VCaP (cell line): Measurements from ENCODE around the gene MYO7A.

ENCODE experiments used
- H3K27ac ChIP-seq: fragments of 450-650 bp; 2 replicates; pipeline ENCODE4 v1.5.1; 2017
- CTCF ChIP-seq: fragments of 450-650 bp; conservative IDR thresholded peaks from 2 replicates; pipeline ENCODE4 v1.5.1; 2017; ENCODE audit warnings: mild to moderate bottlenecking, moderate library complexity

Gene MYO7A

GRCh38 chr11:77174559-77174958 is 46.5 kb downstream of the MYO7A start:
- no peak overlapping the region for H3K27ac ChIP-seq
- no peak for TF ChIP-seq CTCF

- TF ChIP-seq CTCF, result no peak
- no peak overlapping the region for H3K27ac ChIP-seq
Observed at GRCh38 chr11:77175021-77175842, 47.2 kb downstream of the MYO7A start.

GRCh38 chr11:77175869-77176539 is 48.0 kb downstream of the MYO7A start:
- TF ChIP-seq CTCF, result no peak
- H3K27ac ChIP-seq, result no peak overlapping the region

- no peak for TF ChIP-seq CTCF
- no peak overlapping the region for H3K27ac ChIP-seq
Observed at GRCh38 chr11:77176996-77177395, 49.0 kb downstream of the MYO7A start.

- no peak for TF ChIP-seq CTCF
- no peak overlapping the region for H3K27ac ChIP-seq
Observed at GRCh38 chr11:77178150-77178549, 50.1 kb downstream of the MYO7A start.

GRCh38 chr11:77179048-77179447 is 51.0 kb downstream of the MYO7A start:
- H3K27ac ChIP-seq, result no peak overlapping the region
- no peak for TF ChIP-seq CTCF

- H3K27ac ChIP-seq, result no peak overlapping the region
- TF ChIP-seq CTCF, result no peak
Observed at GRCh38 chr11:77179681-77180080, 51.6 kb downstream of the MYO7A start.
